HG02678 (cell line): ENCODE data around the gene LRP1.
"Not testable (repeated sequence)": the region's sequence is repeated elsewhere in the genome, so short reads cannot be mapped to it uniquely, and the experiment has no call there.

ENCODE experiments used
- ATAC-seq: cut with Tn5 transposase; IDR thresholded peaks from one replicate; pipeline ENCODE4 v1.9.1; 2021; ENCODE audit warnings: mild to moderate bottlenecking, moderate library complexity; ENCODE audit not compliant: unreplicated experiment

LRP1 gene

DNA sequence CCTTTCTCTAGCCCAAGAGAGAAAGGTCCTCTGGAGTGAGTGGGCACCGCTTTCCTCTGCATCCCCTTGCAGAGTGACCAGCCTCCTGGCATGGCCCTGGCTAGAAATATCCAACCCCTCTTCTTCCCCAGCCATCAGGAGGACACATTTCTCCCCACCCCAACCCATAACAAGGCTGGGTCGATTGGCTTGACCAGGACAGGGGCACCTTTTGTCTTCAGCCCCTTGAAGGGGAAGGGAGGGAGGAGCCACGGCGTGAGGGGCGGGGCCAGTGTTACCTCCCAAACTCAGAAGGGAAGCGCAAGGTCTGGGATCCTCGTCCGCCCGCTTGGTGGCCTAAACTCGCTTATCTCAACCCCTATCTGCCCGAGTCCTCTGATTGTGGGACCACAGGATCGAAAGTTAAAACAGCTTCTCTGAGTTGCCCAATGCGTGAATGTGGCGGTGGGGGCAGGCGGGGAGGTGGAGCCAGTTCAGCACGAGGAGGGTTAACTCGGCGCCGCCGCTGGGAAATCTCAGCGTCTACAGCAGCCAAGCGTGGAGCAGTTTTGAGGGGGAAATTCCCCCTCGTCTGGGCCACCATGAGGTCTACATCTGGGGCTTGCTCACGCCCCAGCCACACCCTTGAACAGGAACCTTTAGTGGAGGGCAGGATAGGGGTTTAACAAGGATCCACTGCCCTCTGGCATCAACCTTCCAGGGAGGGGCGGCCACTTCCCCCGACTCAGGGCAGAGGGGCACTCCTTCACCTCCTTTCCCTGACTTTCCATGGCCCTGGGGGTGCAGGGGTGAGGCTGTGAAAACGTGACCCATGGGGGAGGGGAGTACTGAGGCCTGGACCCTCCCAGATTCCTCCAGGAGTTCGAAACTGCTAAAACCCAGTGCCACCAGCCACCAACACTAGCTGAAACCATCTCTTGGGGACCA is 17.9 kb upstream of the LRP1 start:
- ATAC-seq, result peak; percentile 43

GRCh38 chr12:57111031-57111734 is 17.1 kb upstream of the LRP1 start, which contains the start of gene STAT6:
TSS of gene STAT6 (minus strand) at chr12:57111362. CDS start at chr12:57108278, 3,084 bp downstream.
- ATAC-seq, result peak; percentile 59

GRCh38 chr12:57112492-57113294 is 15.6 kb upstream of the LRP1 start:
- no peak for ATAC-seq

DNA sequence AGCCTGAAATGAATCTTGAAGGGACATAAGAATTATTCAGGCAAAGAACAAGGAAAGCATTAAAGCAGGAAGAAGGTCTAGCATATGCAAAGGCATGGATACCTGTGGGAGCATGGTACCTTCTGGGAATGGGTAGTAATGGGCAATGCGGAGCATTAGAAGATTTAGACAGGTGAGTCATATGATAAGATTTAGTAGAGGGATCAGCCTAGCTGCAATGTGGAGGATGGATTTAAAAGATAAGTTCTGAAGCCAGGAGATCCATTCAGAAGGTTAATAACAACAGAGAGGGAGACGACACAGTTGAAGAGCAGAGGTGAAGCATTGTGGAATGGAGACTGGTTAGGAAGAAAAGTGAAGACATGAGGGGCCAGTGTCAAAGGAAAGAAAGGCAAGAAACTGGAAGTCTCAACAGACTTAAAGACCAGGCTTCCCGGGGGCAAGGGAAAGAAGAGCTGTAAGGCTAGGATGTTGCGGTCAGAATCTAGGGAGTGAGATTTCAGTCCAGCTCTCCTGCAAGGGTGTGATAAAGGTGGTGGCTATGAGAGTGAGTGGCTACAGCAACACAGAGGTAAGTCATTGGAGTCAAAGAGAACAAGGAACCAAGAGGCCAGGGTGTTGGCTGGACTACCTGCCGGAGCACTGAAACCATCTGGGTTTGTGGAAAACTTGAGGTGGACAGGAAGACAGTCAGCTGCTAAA is 11.6 kb upstream of the LRP1 start:
- ATAC-seq, result no peak

DNA sequence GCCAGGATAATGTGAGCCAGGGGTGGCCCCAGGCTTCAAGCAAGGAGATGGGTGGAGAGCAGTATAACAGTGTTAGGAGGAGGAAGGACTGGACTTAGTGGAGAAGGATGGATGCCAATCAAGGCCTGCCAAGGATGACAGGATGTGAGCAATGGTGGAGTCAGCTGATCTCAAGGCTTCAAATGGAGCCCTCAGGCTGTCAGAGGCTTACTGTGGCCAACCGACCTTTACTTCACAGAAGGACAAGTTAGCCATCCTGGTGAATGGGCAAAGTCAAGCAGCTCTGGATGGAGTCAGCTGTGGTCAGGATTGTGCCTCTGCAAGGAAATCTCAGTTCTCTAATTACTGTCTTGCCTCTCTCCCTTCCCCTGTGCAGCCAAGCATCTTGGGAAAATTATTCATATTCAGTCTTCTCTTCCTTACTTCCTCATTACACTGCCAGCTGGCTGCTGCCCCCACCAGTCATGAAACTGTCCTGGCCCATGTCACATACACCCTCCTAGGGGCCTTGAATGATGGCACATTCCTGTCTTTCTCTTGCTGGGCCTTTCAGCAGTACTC is 9.5 kb upstream of the LRP1 start:
- no peak for ATAC-seq

DNA sequence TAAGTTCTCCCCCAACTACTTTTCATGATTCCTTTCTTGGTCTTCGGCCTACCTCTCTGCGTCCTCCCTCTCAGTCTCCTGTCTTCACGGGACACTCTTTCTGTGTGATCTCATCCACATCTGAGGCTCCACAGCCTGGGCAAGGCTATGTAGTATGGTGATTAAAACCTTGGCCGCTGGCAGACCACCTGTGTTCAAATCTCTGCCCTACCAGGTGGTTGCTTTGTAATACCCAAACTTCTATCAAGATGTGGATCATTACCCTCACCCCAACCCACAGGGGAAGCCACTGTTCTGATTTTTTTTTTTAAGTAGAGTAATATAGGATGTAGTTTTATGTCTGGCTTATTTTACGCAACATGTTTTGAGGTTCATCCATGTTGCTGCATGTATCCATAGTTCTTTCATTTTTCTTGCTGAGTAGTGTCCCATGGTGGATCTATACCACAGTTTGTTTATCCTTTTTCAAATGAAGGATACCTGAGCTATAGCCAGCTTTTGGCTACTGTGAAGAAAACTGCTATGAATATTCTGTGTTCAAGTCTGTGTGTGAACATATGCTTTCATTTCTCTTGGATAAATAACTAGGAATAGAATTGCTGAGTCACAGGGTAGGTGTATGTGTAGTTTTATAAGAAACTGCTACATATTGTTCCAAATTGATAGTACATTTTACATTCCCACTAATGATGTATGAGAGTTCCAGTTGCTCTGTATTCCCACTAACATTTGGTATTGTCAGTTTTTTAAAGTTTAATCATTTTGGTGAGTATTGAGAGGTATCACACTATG is 8.8 kb upstream of the LRP1 start:
- no peak for ATAC-seq

DNA sequence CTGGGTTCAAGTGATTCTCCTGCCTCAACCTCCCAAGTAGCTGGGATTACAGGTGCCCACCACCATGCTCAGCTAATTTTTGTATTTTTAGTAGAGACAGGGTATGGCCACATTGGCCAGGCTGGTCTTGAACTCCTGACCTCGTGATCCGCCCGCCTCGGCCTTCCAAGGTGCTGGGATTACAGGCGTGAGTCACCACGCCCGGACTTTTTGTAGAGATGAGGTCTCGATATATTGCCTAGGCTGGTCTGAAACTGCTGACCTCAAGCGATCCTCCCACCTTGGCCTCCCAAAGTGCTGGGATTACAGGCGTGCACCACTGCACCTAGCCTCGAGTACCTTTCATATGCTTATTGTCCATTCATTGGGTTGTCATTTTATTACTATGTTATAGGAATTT is 7.6 kb upstream of the LRP1 start:
- ATAC-seq, result not testable (repeated sequence)

- no peak for ATAC-seq
Observed at GRCh38 chr12:57123813-57124212, 4.5 kb upstream of the LRP1 start.

- ATAC-seq, result peak; percentile 48
Observed at GRCh38 chr12:57124261-57124877, 3.9 kb upstream of the LRP1 start.

GRCh38 chr12:57126061-57126460 is 2.2 kb upstream of the LRP1 start:
- no peak for ATAC-seq

GRCh38 chr12:57126561-57126960 is 1.7 kb upstream of the LRP1 start:
- no peak for ATAC-seq

DNA sequence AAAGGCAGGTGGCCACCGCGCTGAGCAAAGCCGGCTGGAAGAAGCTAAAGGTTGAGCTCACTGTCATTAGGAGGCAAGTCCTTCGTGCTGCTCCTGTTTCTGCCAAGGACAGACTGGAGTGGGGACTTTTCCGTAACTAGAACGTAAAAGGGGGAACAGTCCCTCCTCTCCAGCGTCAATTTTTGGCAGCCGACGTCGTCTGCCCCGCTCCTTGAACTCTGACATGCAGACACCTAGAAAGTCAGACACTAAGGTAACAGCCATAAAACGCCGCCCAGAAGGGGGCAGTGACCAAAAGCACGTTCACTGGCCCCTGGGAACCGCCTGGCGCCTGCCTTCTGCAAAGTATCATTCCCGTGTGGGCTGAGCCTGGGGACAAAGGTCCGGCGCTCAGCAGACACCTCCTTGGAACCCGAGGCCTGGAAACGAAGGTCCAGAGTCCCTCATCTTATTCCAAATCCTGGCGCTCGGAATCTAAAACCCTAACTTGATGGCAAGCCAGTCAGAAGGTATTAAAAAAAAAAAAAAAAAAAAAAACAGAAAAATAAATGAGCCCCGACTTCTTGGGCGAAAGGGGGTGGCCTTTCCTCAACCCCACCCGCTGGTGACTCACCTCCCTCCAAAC is 1.1 kb upstream of the LRP1 start:
- ATAC-seq, result no peak

DNA sequence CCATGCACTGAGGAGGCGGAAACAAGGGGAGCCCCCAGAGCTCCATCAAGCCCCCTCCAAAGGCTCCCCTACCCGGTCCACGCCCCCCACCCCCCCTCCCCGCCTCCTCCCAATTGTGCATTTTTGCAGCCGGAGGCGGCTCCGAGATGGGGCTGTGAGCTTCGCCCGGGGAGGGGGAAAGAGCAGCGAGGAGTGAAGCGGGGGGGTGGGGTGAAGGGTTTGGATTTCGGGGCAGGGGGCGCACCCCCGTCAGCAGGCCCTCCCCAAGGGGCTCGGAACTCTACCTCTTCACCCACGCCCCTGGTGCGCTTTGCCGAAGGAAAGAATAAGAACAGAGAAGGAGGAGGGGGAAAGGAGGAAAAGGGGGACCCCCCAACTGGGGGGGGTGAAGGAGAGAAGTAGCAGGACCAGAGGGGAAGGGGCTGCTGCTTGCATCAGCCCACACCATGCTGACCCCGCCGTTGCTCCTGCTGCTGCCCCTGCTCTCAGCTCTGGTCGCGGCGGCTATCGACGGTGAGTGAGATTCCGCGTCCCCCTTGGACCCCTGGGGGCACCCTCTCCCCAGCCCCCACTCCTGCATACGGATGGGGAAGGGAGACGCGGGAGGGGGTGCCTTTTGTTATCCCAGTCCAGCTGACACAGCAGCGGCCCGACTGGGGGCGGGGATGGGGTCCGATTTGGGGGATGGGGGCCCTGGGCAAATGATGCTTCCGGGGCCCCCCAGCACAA is 400 bp downstream of the LRP1 start:
- ATAC-seq, result no peak

GRCh38 chr12:57129321-57129842 is 1.1 kb downstream of the LRP1 start:
- no peak for ATAC-seq

GRCh38 chr12:57129889-57130288 is 1.6 kb downstream of the LRP1 start:
- no peak for ATAC-seq

DNA sequence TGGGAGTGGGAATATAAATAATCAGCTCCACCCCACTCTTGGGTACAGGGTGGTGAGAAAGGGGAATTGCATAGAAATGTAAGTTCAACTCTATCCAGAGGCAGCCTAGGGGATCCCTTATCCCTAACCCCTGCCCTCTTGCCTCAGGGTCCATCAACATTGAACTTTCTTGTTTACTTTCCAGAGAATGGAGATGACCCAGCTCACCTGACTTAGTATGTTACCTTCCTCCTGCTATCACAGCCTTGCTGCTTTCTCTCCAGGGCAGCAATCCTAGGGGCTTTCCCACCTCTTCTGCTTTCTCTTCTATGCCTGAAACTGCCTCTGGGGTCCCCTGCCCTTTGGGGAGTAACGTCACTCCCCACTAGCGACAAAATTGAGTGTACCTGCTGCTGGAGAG is 2.7 kb downstream of the LRP1 start:
- ATAC-seq, result no peak

GRCh38 chr12:57131896-57132744 is 3.8 kb downstream of the LRP1 start:
- no peak for ATAC-seq
